PC-3 (cell line): Measurements from ENCODE around the gene ZNRF1. TPM values are rescaled to one million over a fixed set of nuclear protein-coding genes. Genes with fewer than 3 reads are reported as not detected.

Experiments
- ATAC-seq: fragments of 200-7000 bp; cut with Tn5 transposase; 2 replicates; pipeline ENCODE4 v1.9.1; 2020; ENCODE audit warnings: mild to moderate bottlenecking, moderate library complexity
- BruUV-seq: library from RNA; stranded (reverse); fragments of 400-500 nt; replicated peaks from 2 replicates; lab custom pipeline; 2021; lab: Mats Ljungman, UMichigan
- CTCF ChIA-PET: fragments of 300-600 bp; sonication (Branson Sonifier 250); formaldehyde crosslinking; loops from one replicate; lab custom pipeline; 2022; ENCODE audit warnings: antibody characterized with exemption; lab: Charles Lee
- POLR2A ChIA-PET: fragments of 300-600 bp; sonication (Branson Sonifier 250); formaldehyde crosslinking; loops from one replicate; lab custom pipeline; 2022; ENCODE audit warnings: antibody characterized with exemption; ENCODE audit not compliant: unreplicated experiment; lab: Charles Lee
- DNase-seq: peaks from one replicate; pipeline ENCODE4 v3.0.0-alpha.2; 2015
- H2AFZ ChIP-seq: fragments of 300-600 bp; sonication (generic); 2 replicates; pipeline ENCODE4 v1.6.0; 2016; ENCODE audit warnings: antibody characterized with exemption, low read length
- H3F3A ChIP-seq: fragments of 300-600 bp; sonication (generic); one replicate; pipeline ENCODE4 v1.6.0; 2017; ENCODE audit warnings: antibody characterized with exemption, low read length, control low read depth, mild to moderate bottlenecking; ENCODE audit not compliant: unreplicated experiment
- H3K27ac ChIP-seq: fragments of 300-600 bp; sonication (generic); 2 replicates; pipeline ENCODE4 v1.5.1; 2016; ENCODE audit warnings: mild to moderate bottlenecking, low read length
- H3K27me3 ChIP-seq: fragments of 300-600 bp; sonication (generic); 2 replicates; pipeline ENCODE4 v1.6.1; 2016; ENCODE audit warnings: low read length, mixed read lengths
- H3K36me3 ChIP-seq: fragments of 300-600 bp; sonication (generic); 2 replicates; pipeline ENCODE4 v1.6.1; 2016; ENCODE audit warnings: low read depth, mixed run types, low read length, mixed read lengths
- H3K4me1 ChIP-seq: fragments of 300-600 bp; sonication (generic); 2 replicates; pipeline ENCODE4 v1.5.1; 2016; ENCODE audit warnings: low read length; ENCODE audit not compliant: insufficient read depth
- H3K4me2 ChIP-seq: fragments of 300-600 bp; sonication (generic); 2 replicates; pipeline ENCODE4 v1.6.0; 2016; ENCODE audit warnings: low read length
- H3K4me3 ChIP-seq: fragments of 300-600 bp; sonication (generic); 2 replicates; pipeline ENCODE4 v1.5.1; 2016; ENCODE audit warnings: mild to moderate bottlenecking, low read length, mixed read lengths
- H3K79me2 ChIP-seq: fragments of 300-600 bp; sonication (generic); 2 replicates; pipeline ENCODE4 v1.6.1; 2017; ENCODE audit warnings: low read length, mixed read lengths
- H3K9ac ChIP-seq: fragments of 300-600 bp; sonication (generic); 2 replicates; pipeline ENCODE4 v1.6.0; 2016; ENCODE audit warnings: mild to moderate bottlenecking, low read length
- H3K9me2 ChIP-seq: fragments of 300-600 bp; sonication (generic); replicated peaks from 2 replicates; pipeline ENCODE4 v1.6.1; 2016; ENCODE audit warnings: mixed run types, low read length, mixed read lengths
- H3K9me3 ChIP-seq: fragments of 300-600 bp; sonication (generic); 2 replicates; pipeline ENCODE4 v1.6.1; 2016; ENCODE audit warnings: low read length, mixed read lengths
- H4K20me1 ChIP-seq: fragments of 300-600 bp; sonication (generic); 2 replicates; pipeline ENCODE4 v1.6.1; 2016; ENCODE audit warnings: low read length, mixed read lengths
- CTCF ChIP-seq: fragments of 300-600 bp; sonication (generic); conservative IDR thresholded peaks from 2 replicates; pipeline ENCODE4 v1.5.1; 2017; ENCODE audit warnings: antibody characterized with exemption, low read depth, mild to moderate bottlenecking, low read length
- EZH2 ChIP-seq: fragments of 300-600 bp; sonication (generic); IDR thresholded peaks from one replicate; pipeline ENCODE4 v1.6.1; 2017; ENCODE audit warnings: antibody characterized with exemption, mild to moderate bottlenecking, low read length; ENCODE audit not compliant: unreplicated experiment
- EZH2phosphoT487 ChIP-seq: fragments of 300-600 bp; sonication (generic); IDR thresholded peaks from 2 replicates; pipeline ENCODE4 v1.6.1; 2018; ENCODE audit warnings: mild to moderate bottlenecking, antibody characterized with exemption, low read length, borderline replicate concordance
- intact Hi-C: fragments of 100-400 bp; cut with micrococcal nuclease; formaldehyde crosslinking; loops from 2 replicates; pipeline ENCODE4 v1.9.0; 2023
- total RNA-seq: library from RNA; depleted of rRNA; stranded (reverse); fragments of >200 nt; gene quantifications from 2 replicates; pipeline ENCODE4 v1.2.3, GENCODE V29; 2014; rRNA removed

ZNRF1 gene
- total RNA-seq, 1 experiment from 2014 or later = 60.4 TPM

GRCh38 chr16:75152635-75153034 is 153.8 kb downstream of the ZNRF1 start:
- DNase-seq = no peak
- intact Hi-C loops = no loop called here
- CTCF ChIA-PET = no interaction called here
- Histone ChIP-seq H3F3A (no peaks in the 10 kb centered on the region), H3K79me2 (peaks cover 32% of the 10 kb centered on the region), H3K9me2 (no peaks in the 10 kb centered on the region), H4K20me1 (no peaks in the 10 kb centered on the region), H3K27me3 (no peaks in the 10 kb centered on the region), H2AFZ (no peak overlapping the region), H3K9me3 (peaks cover 13% of the 10 kb centered on the region), H3K27ac (no peak overlapping the region), H3K9ac (no peak overlapping the region), H3K4me2 (no peak overlapping the region), H3K4me1 (no peaks in the 10 kb centered on the region), H3K36me3 (peaks cover 34% of the 10 kb centered on the region), H3K4me3 (no peak overlapping the region)
- TF ChIP-seq EZH2 (no peak), CTCF (no peak), EZH2phosphoT487 (no peak)
- POLR2A ChIA-PET = no interaction called here
- no peak for ATAC-seq
- BruUV-seq = no TSS peak

- DNase-seq (no peak), ATAC-seq (no peak)
- peaks cover 18% of the 10 kb centered on the region for H3K36me3 ChIP-seq
- TF ChIP-seq EZH2 = no peak
- TF ChIP-seq CTCF = no peak
- no peak for TF ChIP-seq EZH2phosphoT487
- ChIA-PET POLR2A (no interaction called here), CTCF (no interaction called here)
- BruUV-seq = no TSS peak
- no peak overlapping the region for H3K9ac ChIP-seq
- H2AFZ ChIP-seq = no peak overlapping the region
- H3K4me1 ChIP-seq = no peaks in the 10 kb centered on the region
- no peaks in the 10 kb centered on the region for H3F3A ChIP-seq
- H3K4me3 ChIP-seq = no peak overlapping the region
- H3K79me2 ChIP-seq = no peaks in the 10 kb centered on the region
- no peaks in the 10 kb centered on the region; the same call in 1 of the 2 replicates for H3K9me3 ChIP-seq
- intact Hi-C loops = no loop called here
- H3K4me2 ChIP-seq = no peak overlapping the region
- no peaks in the 10 kb centered on the region for H3K9me2 ChIP-seq
- H3K27ac ChIP-seq = no peak overlapping the region
- no peaks in the 10 kb centered on the region for H3K27me3 ChIP-seq
- no peaks in the 10 kb centered on the region for H4K20me1 ChIP-seq
Measured at GRCh38 chr16:75160386-75160785, 161.6 kb downstream of the ZNRF1 start.

Other genes starting within 250 kb of the ZNRF1 start
- 3.9 and 6.2 TPM in 2 replicates for gene FA2H, start 224.2 kb upstream of the ZNRF1 start, total RNA-seq
- gene WDR59, start 13.9 kb upstream of the ZNRF1 start, total RNA-seq = 7.1 and 11.8 TPM in 2 replicates
- 3.1 and 3.7 TPM in 2 replicates for gene LDHD, start 117.8 kb downstream of the ZNRF1 start, total RNA-seq
- 3.3 and 3.5 TPM in 2 replicates for gene ZFP1, start 149.5 kb downstream of the ZNRF1 start, total RNA-seq
- gene CTRB2, start 208.1 kb downstream of the ZNRF1 start, total RNA-seq = not detected in 2 replicates
- not detected in 2 replicates for gene CTRB1, start 220.0 kb downstream of the ZNRF1 start, total RNA-seq